M059J (cell line): ENCODE measurements around the gene MATN1. TPM values are rescaled to one million over a fixed set of nuclear protein-coding genes. Genes with fewer than 3 reads are reported as not detected.

Source experiments
- DNase-seq: peaks from one replicate; pipeline ENCODE4 v3.0.0-alpha.2; 2012; ENCODE audit warnings: low read depth
- total RNA-seq: library from RNA; depleted of rRNA; stranded (reverse); fragments of >200 nt; shearing (Covaris generic); gene quantifications from 2 replicates; pipeline ENCODE4 v1.2.3, GENCODE V29; 2014

The MATN1 gene
- total RNA-seq, 1 experiment from 2014 or later: not detected

- DNase-seq: no peak
These were observed 40.7 kb downstream of the MATN1 start for GRCh38 chr1:30682396-30683275.

DNA sequence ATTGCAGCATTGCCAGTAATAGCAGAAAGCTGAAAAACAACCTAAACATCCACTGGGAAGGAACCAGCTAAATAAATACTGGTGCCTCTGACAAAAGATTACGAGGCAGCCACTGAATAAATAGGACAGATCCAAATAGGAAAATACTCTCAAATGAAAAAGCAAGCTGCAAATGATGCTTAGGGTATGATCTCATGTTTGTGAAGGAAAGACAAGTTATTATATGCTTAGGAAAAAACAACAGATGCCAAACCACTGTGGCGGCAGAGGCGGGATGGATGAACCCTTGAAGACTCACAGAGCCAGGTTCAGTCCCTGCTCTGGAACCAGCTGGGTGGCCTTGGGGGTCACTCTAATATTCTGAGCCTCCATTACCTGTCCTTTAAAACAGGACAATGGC, 41.6 kb downstream of the MATN1 start:
- no peak for DNase-seq

DNA sequence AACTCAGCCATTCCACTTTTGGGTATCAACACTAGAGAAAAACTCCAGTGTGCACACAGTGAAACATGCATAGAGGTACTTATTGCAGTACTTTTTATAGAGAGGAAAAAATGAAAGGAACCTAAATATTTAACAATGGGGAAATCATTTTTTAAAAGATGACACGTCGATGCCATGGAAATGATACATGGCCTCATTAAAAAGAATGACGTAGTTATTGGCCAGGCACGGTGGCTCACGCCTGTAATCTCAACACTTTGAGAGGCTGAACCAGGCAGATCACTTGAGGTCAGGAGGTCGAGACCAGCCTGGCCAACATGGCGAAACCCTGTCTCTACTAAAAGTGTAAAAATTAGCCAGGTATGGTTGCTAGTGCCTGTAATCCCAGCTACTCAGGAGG, 42.5 kb downstream of the MATN1 start:
- DNase-seq: no peak

DNA sequence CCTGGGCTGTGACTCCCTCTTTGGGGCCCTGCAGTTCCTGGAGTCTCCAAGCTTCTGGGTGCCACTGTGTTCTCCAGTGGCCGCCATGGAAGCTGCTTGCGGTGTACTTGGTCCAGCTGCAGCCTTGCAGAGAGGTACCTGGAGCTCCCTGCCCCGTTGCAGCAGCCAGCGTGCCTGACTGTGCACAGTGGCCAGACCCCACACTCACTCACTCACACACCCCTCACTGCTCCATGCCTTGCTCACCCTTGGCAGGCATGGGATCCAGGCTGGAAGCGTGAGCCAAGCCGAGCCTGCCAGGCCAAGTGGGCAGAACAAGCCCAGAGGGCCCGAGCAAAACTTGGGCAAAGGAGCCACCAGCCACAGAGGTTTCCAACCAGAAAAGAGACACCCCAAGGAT, 43.0 kb downstream of the MATN1 start:
- no peak for DNase-seq

DNA sequence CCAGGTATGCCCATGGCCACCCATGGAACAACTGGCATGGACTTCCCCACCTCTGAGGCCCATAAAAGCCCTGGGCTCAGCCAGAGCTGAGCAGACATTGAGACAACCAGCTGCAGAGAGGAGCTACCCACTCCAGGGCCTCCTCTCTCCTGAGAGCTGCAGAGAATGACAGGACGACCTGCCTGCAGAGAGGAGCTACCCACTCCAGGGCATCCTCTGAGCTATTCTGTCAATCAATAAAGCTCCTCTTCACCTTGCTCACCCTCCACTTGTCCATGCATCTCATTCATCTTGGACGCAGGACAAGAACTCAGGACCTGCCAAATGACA, 43.4 kb downstream of the MATN1 start:
- DNase-seq: no peak

GRCh38 chr1:30679201-30679975, 44.0 kb downstream of the MATN1 start:
- no peak for DNase-seq

GRCh38 chr1:30678209-30678608, 45.2 kb downstream of the MATN1 start:
- no peak for DNase-seq

GRCh38 chr1:30677471-30677870, 45.9 kb downstream of the MATN1 start:
- DNase-seq: no peak

DNA sequence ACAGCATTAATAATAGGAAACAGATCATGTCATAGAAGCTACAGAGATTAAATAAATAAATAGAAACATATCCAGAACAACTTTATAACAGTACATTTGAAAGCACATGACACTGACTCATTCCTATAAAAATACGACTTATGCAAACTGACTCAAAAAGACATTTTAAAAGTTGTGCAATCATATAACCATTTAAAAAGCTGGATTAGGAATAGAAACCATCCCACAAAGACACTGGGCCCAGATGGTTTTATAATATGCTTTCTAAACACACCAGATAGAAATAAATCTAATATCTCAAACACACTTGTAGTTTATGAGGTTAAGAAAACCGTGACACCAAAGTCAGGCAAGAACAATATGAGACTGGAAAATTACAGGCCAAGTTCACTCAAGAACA, 47.6 kb downstream of the MATN1 start:
- DNase-seq: peak; percentile 76

GRCh38 chr1:30675289-30675688, 48.1 kb downstream of the MATN1 start:
- DNase-seq: no peak

- no peak for DNase-seq
These were observed 50.0 kb downstream of the MATN1 start for GRCh38 chr1:30673395-30673794.

DNA sequence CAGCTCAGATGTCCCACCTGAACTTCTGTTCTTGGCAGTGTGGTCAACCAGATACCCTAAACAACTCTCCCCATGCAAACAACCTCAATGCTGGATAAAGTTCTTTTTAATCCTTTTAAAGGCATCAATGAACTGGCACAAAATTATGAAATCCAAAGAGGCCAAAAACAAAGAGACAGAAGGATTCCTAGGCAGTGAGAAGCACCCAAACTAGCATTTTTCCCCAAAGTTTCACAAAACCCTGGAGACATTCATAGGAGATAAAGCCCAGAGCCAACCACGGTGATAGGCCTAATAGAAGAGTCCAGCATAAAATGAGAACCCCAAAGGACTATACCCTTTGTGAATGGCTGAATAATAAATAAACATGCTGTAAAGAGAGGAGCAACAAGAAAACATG, 50.7 kb downstream of the MATN1 start:
- DNase-seq: no peak

- DNase-seq: peak; percentile 57
These were observed 52.9 kb downstream of the MATN1 start for GRCh38 chr1:30670240-30671060.

DNA sequence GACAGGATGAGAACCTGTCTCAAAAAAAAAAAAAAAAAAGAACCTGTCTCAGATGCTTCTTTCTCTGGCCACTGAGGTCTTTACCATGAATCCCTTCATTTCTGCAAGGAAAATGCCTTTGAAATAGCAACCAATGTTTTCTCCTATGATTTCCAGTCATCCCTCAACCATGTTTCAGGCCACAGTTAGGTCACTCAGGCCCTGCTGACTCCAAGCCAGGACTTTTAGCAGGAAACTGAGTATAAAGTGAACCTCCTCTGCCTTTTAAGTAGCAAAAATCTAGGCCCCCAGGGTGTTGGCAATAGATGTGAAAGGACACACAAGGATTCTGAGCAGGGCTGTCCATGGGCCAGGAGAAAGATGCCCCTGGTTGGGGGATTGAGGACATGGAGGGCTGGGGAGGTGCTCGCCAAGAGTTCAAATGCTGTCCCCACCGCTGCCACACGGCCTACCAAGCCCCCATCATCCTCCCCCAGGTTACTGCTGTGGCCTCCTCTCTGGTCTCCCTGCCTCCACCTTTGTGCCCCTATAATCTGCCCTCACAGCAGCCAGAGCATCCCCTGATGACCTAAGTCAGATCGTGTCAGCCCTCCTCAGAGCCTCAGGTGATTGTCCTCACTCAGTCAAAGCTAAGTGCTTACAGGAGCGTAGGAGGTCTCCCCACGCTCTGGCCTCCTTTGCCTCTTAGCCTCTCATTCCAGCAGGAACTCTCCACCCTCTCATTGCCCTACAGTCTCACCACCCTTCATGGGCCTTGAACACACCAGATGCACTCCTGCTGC, 54.6 kb downstream of the MATN1 start:
- peak; percentile 59 for DNase-seq

GRCh38 chr1:30668024-30668423, 55.4 kb downstream of the MATN1 start:
- peak; percentile 61 for DNase-seq

- DNase-seq: no peak
These were observed 56.6 kb downstream of the MATN1 start for GRCh38 chr1:30666756-30667273.

- no peak for DNase-seq
These were observed 58.0 kb downstream of the MATN1 start for GRCh38 chr1:30665216-30666010.

- DNase-seq: no peak
These were observed 59.2 kb downstream of the MATN1 start for GRCh38 chr1:30664103-30664755.

- DNase-seq: no peak
These were observed 59.7 kb downstream of the MATN1 start for GRCh38 chr1:30663596-30664091.
